HG03066 (cell line): ENCODE results near the gene SCNM1.
A peak's percentile ranks its signal among the peaks of the same experiment; 100 is the strongest.
"Not testable (repeated sequence)": the region's sequence is repeated elsewhere in the genome, so short reads cannot be mapped to it uniquely, and the experiment has no call there.

Experiments
- ATAC-seq: cut with Tn5 transposase; IDR thresholded peaks from one replicate; pipeline ENCODE4 v1.9.1; 2021; ENCODE audit warnings: low read depth; ENCODE audit not compliant: unreplicated experiment

The SCNM1 gene

DNA sequence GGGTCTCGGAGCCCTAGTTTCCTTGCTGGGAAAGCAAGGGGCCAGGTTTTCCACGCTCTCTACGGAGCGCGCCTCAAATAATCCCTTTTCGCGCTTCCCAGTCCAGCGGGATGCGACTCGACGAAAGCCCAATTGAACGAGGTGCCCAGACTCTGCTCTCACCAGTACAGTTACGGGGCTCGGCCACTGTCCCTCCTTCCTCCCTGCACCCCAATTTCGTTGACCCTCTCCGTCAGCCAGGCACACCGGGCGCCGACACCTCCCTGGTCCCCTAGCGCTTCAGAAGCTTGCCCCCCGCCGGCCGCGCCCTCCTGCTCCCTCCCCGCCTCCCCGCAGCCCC lies 19.9 kb upstream of the SCNM1 start:
- ATAC-seq: peak; percentile 8

DNA sequence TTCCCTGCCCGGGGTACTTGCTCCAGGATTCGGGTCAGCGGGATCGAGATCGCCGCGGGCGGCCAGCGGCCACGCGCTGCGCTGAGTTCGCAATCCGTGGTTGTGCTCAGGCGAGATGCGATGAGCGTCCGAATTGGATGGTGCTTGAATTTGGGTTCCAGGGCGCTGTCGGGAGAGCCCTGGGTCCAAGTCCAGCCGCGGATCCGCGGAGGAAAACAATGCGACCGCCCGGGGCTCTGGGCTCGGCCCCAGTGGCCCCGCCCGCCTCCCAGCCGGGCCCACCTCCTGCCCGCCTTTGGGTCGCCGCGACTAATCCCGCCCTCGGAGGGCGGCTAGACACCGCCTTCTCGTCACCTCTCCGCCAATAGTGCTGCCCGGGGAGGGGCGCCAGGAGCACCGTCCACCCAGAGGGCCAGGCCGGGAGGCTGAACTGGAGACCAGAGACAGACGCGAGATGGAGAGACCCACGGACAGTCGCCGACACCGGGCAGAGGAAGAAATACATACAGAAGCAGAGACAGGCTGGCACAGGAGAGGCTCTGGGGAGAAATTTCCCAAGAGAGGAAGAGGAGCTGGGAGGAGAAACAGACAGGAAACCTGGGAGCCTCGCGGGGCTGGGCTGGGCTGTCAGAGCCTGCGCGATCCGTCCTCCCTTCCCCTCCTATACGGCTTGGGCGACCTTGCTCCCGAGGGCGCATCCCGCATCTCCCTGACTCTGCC lies 19.4 kb upstream of the SCNM1 start, which contains the start of gene SEMA6C:
Gene SEMA6C (minus strand): TSS at position 220 of the 720 bp plus-strand sequence. CDS start 4,010 bp downstream, outside the sequence.
- ATAC-seq: peak; percentile 95

DNA sequence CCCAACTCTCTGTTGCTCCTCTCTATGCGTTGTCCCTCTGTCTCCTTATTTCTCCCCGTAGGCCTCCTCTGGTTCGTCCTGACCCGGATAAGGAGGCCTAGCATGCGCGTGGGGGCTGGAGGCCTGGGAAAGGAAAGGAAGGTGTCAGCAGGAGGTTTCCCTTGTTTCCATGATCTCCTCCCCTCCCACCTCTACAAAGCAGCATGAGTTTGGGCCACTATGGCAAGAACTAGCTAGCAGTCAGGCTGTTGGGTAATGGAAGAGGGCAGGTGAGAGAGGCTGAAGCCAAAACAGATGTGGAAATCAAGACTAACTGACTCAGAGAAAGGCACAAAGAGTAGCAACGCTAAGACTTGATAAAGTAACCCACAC lies 18.8 kb upstream of the SCNM1 start:
- no peak for ATAC-seq

GRCh38 chr1:151147665-151148064 lies 18.3 kb upstream of the SCNM1 start:
- no peak for ATAC-seq

DNA sequence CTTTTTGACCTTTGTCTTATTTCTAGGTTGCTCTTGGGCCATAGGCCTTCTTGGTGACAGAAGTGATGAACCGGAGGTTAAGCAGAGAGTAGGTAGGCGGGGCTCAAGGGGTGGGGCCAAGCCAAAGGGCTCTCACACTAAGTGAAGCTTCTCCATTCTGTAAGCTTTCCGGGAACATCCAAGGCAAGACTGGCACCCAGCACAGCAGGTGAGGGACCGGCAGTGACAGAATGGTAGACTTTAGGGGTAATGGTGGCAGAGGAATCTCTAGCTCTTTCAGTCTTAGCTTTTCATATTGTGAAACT lies 9.5 kb upstream of the SCNM1 start, which contains the start of gene TNFAIP8L2:
Gene TNFAIP8L2 (plus strand): TSS at position 135 of the 305 bp plus-strand sequence. CDS start 2,049 bp downstream, outside the sequence.
- peak; percentile 84 for ATAC-seq

GRCh38 chr1:151157067-151157531 lies 8.8 kb upstream of the SCNM1 start:
- no peak for ATAC-seq

- ATAC-seq: no peak
These were observed 7.6 kb upstream of the SCNM1 start for GRCh38 chr1:151158326-151158725.

DNA sequence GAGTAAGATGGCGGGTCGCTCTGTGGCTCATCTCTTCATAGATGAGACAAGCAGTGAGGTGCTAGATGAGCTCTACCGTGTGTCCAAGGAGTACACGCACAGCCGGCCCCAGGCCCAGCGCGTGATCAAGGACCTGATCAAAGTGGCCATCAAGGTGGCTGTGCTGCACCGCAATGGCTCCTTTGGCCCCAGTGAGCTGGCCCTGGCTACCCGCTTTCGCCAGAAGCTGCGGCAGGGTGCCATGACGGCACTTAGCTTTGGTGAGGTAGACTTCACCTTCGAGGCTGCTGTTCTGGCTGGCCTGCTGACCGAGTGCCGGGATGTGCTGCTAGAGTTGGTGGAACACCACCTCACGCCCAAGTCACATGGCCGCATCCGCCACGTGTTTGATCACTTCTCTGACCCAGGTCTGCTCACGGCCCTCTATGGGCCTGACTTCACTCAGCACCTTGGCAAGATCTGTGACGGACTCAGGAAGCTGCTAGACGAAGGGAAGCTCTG lies 7.1 kb upstream of the SCNM1 start:
- ATAC-seq: no peak

- no peak for ATAC-seq
These were observed 6.6 kb upstream of the SCNM1 start for GRCh38 chr1:151159373-151159772.

DNA sequence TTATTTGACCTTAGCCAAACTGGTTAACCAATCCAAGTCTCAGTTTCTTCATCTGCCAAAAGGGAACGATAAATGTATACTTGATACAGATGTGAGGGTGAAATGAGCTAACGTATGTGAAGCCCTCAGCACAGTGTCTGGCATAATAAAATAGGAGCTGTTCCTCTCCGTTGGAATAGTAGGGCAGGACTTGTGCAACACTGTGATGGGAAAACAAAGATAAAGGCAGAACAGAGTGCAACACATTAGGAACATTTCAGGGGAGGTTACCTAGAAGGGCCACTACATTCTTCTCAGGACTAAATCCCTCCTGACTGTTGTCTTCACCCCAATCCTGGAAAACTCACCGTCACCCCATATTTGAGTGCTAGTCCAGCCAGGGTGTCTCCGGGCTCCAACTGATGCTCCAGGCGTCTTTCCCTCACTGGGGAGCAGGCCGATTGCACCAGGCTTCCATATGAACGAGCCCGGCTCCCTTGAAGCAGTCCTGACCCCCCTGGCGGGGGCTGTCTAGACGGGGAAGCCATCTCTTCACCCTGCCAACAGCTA lies 1.1 kb upstream of the SCNM1 start:
- ATAC-seq: no peak

DNA sequence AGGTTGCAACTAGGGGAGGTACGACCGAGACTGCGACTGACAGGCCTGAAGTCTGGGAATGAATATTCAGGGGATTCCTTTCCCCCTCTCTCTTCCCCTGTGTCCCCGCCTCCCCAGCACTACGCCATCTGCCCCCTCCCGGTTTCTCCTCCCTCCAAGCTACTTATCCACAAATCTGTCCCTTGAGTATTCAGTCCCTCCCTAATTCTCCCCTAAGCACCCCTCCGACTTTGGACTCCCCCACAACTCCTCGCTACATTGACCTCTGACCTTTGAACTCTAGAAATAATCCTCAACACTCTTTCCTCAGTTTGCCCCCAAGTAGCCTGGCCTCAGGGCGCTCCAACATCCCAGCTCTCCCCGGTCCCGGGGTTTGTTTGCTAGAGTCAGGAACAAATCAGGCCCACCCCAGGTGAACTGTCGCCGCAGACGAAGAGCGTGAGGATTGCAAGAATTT lies 635 bp upstream of the SCNM1 start:
- ATAC-seq: peak; percentile 11

GRCh38 chr1:151166505-151166956 lies 587 bp downstream of the SCNM1 start:
- no peak for ATAC-seq

DNA sequence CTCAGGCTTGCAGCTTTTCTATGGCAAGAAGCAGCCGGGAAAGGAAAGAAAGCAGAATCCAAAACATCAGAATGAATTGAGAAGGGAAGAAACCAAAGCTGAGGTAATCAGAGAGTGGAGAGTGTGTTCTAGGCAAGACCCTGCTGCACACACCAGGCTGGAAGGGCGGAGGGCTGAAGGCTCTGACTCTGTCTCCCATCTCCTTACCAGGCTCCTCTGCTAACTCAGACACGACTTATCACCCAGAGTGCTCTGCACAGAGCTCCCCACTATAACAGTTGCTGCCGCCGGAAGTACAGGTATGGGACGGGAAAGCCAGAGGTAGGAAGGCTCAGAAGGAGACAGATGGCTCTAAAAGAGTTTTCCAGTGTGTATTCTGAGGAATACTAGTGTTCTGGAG lies 1.2 kb downstream of the SCNM1 start:
- ATAC-seq: no peak

DNA sequence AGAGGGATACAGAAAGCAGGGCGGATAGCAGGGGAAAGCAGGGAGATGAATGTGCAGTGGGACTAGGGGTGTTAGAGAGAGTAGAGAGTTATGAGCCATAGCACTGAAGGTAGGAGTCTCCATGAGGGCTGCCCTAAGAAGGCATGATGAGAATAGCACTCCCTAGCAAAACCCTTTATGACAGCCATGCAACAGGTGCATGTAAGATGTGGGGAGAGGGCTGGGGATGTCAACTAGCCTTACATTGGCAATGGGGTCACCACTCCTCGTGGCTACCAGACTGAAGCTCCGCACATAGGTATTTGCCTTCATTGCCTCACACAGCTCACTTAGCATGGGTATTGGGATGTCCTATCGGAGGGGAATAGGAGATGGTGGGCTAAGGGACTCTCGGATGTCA lies 5.2 kb downstream of the SCNM1 start:
- no peak for ATAC-seq

DNA sequence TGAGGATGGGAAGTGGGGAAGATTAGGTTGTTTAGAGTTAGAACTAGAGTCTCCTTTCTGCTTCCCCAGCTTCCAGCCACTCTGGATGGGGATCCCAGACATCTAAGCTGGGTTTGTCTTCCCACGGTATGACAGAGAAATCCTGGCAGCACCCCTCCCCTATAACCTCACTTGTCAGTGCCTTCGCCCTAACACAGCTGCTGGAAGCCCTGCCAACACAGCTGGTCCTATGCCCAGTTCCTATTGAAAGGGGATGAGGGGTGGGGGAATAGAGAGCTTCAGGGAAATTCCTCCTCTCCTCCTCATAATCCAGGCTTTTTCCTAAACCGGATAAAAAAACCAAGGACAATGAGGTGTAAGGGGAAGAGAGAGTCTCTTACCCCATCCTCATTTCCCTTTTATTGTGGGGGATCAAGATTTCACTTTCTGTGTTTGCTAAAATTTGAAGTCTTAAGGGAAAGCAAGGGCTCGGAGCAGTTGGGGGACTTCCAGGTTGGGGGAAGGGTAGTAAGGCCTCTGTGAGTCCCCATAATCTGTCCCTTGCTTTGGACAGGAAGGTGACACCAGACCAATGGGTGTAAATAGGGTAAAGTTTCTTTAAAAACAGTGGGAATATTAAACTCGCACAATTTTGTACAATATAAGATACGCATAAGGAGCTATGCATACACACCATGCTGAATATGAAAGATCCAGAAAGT lies 9.2 kb downstream of the SCNM1 start:
- no peak for ATAC-seq

DNA sequence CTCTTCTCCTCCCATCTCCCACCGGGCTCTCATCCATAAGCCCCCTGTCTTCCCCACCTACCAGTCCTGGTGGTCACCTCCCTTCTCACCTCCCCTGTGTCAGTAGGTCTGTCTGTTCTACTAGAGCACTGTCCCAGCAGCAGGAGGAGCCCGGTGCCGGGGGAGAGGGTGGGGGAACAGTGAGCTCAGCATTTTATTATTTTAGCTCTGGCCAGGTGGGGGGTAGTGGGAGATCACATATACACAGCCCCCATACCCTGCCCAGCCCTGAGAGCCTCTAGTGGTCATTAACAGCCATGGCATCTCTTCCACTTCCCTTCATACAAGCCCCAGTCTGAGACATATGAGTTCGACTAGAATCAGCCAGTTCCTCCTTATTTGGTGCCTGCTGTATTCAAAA lies 9.9 kb downstream of the SCNM1 start, which contains the start of gene TMOD4:
Gene TMOD4 (minus strand): TSS at position 119 of the 400 bp plus-strand sequence. CDS start 1,106 bp downstream, outside the sequence.
- ATAC-seq: no peak

DNA sequence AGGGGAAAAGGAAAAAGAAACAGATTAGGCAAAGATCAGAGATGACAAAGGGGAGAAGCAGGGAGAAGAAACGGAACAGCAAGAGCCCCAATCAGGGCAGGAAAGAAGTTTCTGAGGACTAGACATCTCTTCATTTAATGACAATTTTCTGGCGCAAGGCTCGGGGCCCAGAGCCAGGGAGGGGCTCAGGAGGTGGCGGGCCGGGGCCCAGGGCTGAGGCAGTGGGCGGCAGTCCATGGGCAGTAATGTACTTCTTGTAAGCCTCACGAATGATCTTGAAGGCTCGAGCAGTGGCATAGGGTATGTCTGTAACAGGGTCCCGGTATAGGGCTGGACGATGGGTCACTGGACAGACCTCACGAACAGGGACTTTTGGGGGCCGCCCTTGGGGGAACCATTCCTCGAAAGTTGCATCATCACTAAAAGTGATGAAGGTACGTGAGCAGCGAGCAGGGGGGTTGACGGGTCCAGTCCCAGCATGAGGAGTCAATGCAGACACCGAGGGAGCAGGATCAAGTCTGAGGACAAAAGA lies 10.6 kb downstream of the SCNM1 start:
- ATAC-seq: no peak

- ATAC-seq: no peak
These were observed 18.3 kb downstream of the SCNM1 start for GRCh38 chr1:151184211-151184610.

- ATAC-seq: no peak
These were observed 21.3 kb downstream of the SCNM1 start for GRCh38 chr1:151187205-151187604.

- ATAC-seq: not testable (repeated sequence)
These were observed 22.7 kb downstream of the SCNM1 start for GRCh38 chr1:151188667-151189066.
